Measurements from ENCODE around the gene PEX26.

DNA sequence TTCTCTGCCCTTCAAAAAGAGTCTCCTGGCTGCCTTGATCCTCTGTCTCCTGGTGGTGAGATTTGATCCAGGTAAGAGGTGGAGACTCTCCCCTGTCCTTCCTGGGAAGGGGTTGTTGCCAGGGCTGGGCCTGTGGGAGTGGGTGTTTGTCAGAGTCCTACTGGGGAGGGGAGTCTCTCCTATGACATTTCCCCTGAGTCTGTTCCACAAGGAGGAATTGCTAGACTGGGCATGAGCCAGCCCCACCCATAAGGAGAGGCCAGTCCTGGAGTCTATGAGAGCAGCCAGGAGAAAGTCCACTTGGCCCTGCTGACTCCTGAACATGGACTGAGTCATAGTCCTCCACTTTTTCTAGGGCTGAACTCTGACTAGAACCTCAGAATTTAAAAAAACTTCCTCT lies 7.4 kb downstream of the PEX26 start:
- TF ChIP-seq, protein P1, sequence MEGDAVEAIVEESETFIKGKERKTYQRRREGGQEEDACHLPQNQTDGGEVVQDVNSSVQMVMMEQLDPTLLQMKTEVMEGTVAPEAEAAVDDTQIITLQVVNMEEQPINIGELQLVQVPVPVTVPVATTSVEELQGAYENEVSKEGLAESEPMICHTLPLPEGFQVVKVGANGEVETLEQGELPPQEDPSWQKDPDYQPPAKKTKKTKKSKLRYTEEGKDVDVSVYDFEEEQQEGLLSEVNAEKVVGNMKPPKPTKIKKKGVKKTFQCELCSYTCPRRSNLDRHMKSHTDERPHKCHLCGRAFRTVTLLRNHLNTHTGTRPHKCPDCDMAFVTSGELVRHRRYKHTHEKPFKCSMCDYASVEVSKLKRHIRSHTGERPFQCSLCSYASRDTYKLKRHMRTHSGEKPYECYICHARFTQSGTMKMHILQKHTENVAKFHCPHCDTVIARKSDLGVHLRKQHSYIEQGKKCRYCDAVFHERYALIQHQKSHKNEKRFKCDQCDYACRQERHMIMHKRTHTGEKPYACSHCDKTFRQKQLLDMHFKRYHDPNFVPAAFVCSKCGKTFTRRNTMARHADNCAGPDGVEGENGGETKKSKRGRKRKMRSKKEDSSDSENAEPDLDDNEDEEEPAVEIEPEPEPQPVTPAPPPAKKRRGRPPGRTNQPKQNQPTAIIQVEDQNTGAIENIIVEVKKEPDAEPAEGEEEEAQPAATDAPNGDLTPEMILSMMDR (IDR thresholded peaks at IDR 0.05): no peak
- no peak for TF ChIP-seq POLR2A (IDR thresholded peaks at IDR 0.05)
